ENCODE measurements around the gene SPOCD1. TPM values are rescaled to one million over a fixed set of nuclear protein-coding genes. Genes with fewer than 3 reads are reported as not detected.

Gene SPOCD1
- total RNA-seq, 4 donors from 2014 or later = 0.42 to 14.1 (median 0.66) TPM; not detected in 1

GRCh38 chr1:31745946-31746670, 69.7 kb downstream of the SPOCD1 start:
- DNase-seq (ENCODE audit: low spot score in 2 of 2) = no peak

GRCh38 chr1:31745096-31745945, 70.5 kb downstream of the SPOCD1 start:
- H3K4me1 ChIP-seq = peaks cover 0 to 17% (median 9%) of the 10 kb centered on the region in 4 donors
- no peak overlapping the region for H3K4me3 ChIP-seq
- no peaks in the 10 kb centered on the region for H3K27me3 ChIP-seq
- H3K27ac ChIP-seq = peak overlapping the region in 1 of 4 donors; percentile 37
- peak in 1 of 2 donors; percentile 56 for DNase-seq (ENCODE audit: low spot score in 2 of 2)
- 43 to 47% methylated on average over 4 of the region's 4 CpGs for WGBS, 2 donors
- no peaks in the 10 kb centered on the region for H3K36me3 ChIP-seq
- TF ChIP-seq, protein P1, sequence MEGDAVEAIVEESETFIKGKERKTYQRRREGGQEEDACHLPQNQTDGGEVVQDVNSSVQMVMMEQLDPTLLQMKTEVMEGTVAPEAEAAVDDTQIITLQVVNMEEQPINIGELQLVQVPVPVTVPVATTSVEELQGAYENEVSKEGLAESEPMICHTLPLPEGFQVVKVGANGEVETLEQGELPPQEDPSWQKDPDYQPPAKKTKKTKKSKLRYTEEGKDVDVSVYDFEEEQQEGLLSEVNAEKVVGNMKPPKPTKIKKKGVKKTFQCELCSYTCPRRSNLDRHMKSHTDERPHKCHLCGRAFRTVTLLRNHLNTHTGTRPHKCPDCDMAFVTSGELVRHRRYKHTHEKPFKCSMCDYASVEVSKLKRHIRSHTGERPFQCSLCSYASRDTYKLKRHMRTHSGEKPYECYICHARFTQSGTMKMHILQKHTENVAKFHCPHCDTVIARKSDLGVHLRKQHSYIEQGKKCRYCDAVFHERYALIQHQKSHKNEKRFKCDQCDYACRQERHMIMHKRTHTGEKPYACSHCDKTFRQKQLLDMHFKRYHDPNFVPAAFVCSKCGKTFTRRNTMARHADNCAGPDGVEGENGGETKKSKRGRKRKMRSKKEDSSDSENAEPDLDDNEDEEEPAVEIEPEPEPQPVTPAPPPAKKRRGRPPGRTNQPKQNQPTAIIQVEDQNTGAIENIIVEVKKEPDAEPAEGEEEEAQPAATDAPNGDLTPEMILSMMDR (IDR thresholded peaks at IDR 0.05) = peak; percentile 53 to 74 (median 70)
- TF ChIP-seq POLR2A (IDR thresholded peaks at IDR 0.05) = no peak
- no peaks in the 10 kb centered on the region for H3K9me3 ChIP-seq

More at GRCh38 chr1:31745946-31746670, 69.7 kb downstream of the SPOCD1 start:
- H3K4me3 ChIP-seq = no peak overlapping the region
- no peaks in the 10 kb centered on the region for H3K36me3 ChIP-seq
- H3K9me3 ChIP-seq = no peaks in the 10 kb centered on the region
- H3K27ac ChIP-seq = no peak overlapping the region
- no peaks in the 10 kb centered on the region for H3K27me3 ChIP-seq
- TF ChIP-seq, protein P1 (IDR thresholded peaks at IDR 0.05) = no peak
- TF ChIP-seq EP300 (IDR thresholded peaks at IDR 0.05) (no peak), POLR2A (IDR thresholded peaks at IDR 0.05) (no peak)
- WGBS, 2 donors = 32 to 34% methylated on average over 15 of the region's 15 CpGs
- H3K4me1 ChIP-seq = peaks cover 0 to 20% (median 10%) of the 10 kb centered on the region in 4 donors

- WGBS, 2 donors = 89 to 91% methylated on average over 16 to 20 of the region's 28 CpGs
Observed at GRCh38 chr1:31744165-31744888, 71.5 kb downstream of the SPOCD1 start.

GRCh38 chr1:31742462-31743212, 73.2 kb downstream of the SPOCD1 start:
- TF ChIP-seq, protein P1 (IDR thresholded peaks at IDR 0.05) = no peak
- TF ChIP-seq EP300 (IDR thresholded peaks at IDR 0.05) (no peak), POLR2A (IDR thresholded peaks at IDR 0.05) (no peak)
- no peaks in the 10 kb centered on the region for H3K27me3 ChIP-seq
- no peak overlapping the region for H3K4me3 ChIP-seq
- WGBS, 2 donors = 76% methylated on average over 18 to 24 of the region's 32 CpGs
- no peak for DNase-seq (ENCODE audit: low spot score in 2 of 2)
- no peaks in the 10 kb centered on the region for H3K9me3 ChIP-seq
- no peaks in the 10 kb centered on the region for H3K36me3 ChIP-seq
- H3K4me1 ChIP-seq = peaks cover 0 to 17% (median 9%) of the 10 kb centered on the region in 4 donors
- no peak overlapping the region for H3K27ac ChIP-seq

More at GRCh38 chr1:31744165-31744888, 71.5 kb downstream of the SPOCD1 start:
- peaks cover 0 to 17% (median 9%) of the 10 kb centered on the region in 4 donors for H3K4me1 ChIP-seq
- TF ChIP-seq POLR2A (IDR thresholded peaks at IDR 0.05) (no peak), EP300 (IDR thresholded peaks at IDR 0.05) (no peak)
- TF ChIP-seq, protein P1 (IDR thresholded peaks at IDR 0.05) = no peak
- no peaks in the 10 kb centered on the region for H3K9me3 ChIP-seq
- DNase-seq (ENCODE audit: low spot score in 2 of 2) = no peak
- H3K27me3 ChIP-seq = no peaks in the 10 kb centered on the region
- peak overlapping the region in 1 of 4 donors; percentile 9 for H3K4me3 ChIP-seq
- no peaks in the 10 kb centered on the region for H3K36me3 ChIP-seq
- no peak overlapping the region for H3K27ac ChIP-seq

Small RNA genes lying within 50 kb of the gene (small RNA-seq; reads per million reads assigned to genes)
- gene MIR4254 = not detected

Other genes starting within 250 kb of the SPOCD1 start
- 100 to 1,000 TPM in 3 of 4 donors, 10 to 100 TPM in 1; 97.3 to 227 (median 198) TPM for gene TINAGL1, start 239.5 kb downstream of the SPOCD1 start, total RNA-seq
- gene HCRTR1, start 198.3 kb downstream of the SPOCD1 start, total RNA-seq = 1 to 10 TPM in 1 of 4 donors, under 1 TPM in 1, not detected in 2; 0.21 to 2.5 TPM
- gene PEF1, start 171.1 kb downstream of the SPOCD1 start, total RNA-seq = 100 to 1,000 TPM in 1 of 4 donors, 10 to 100 TPM in 3; 62.5 to 108 (median 89.7) TPM
- 100 to 1,000 TPM; 147 to 311 (median 212) TPM for gene COL16A1, start 112.0 kb downstream of the SPOCD1 start, total RNA-seq
- 10 to 100 TPM in 1 of 4 donors, 1 to 10 TPM in 3; 1.6 to 10.5 (median 4.1) TPM for gene ADGRB2, start 51.7 kb downstream of the SPOCD1 start, total RNA-seq
- gene PTP4A2, start 122.3 kb upstream of the SPOCD1 start, total RNA-seq = 100 to 1,000 TPM; 127 to 184 (median 159) TPM
- gene KHDRBS1, start 197.8 kb upstream of the SPOCD1 start, total RNA-seq = 10 to 100 TPM; 61.5 to 92.6 (median 78.6) TPM

Data from tibial nerve (tissue), 4 donors.